Limb (tissue), 2 donors: ENCODE measurements around the gene ERBB4.

Source experiments
- DNase-seq, 2 donors: peaks; one replicate each; pipeline ENCODE4 v3.0.0-alpha.2; 2016; ENCODE audit errors: extremely low spot score in 2 of 2

The ERBB4 gene

GRCh38 chr2:212088353-212088752, 450.2 kb downstream of the ERBB4 start:
- DNase-seq, result no peak

- DNase-seq, result no peak
These were observed 455.1 kb downstream of the ERBB4 start for GRCh38 chr2:212083492-212083891.

GRCh38 chr2:212078103-212078502, 460.5 kb downstream of the ERBB4 start:
- no peak for DNase-seq

- DNase-seq, result no peak
These were observed 462.1 kb downstream of the ERBB4 start for GRCh38 chr2:212076456-212076855.

GRCh38 chr2:212073360-212073759, 465.2 kb downstream of the ERBB4 start:
- no peak for DNase-seq

- no peak for DNase-seq
These were observed 472.1 kb downstream of the ERBB4 start for GRCh38 chr2:212066546-212066945.

GRCh38 chr2:212064318-212064717, 474.3 kb downstream of the ERBB4 start:
- no peak for DNase-seq

GRCh38 chr2:212052412-212053159, 486.0 kb downstream of the ERBB4 start:
- DNase-seq, result no peak

GRCh38 chr2:212050871-212051270, 487.7 kb downstream of the ERBB4 start:
- no peak for DNase-seq

- DNase-seq, result no peak
These were observed 496.0 kb downstream of the ERBB4 start for GRCh38 chr2:212042562-212042961.

GRCh38 chr2:212037062-212037461, 501.5 kb downstream of the ERBB4 start:
- no peak for DNase-seq

- no peak for DNase-seq
These were observed 503.6 kb downstream of the ERBB4 start for GRCh38 chr2:212034841-212035585.

- no peak for DNase-seq
These were observed 504.7 kb downstream of the ERBB4 start for GRCh38 chr2:212033888-212034287.

GRCh38 chr2:212032536-212033219, 505.9 kb downstream of the ERBB4 start:
- no peak for DNase-seq

- no peak for DNase-seq
These were observed 506.6 kb downstream of the ERBB4 start for GRCh38 chr2:212032032-212032431.

- DNase-seq, result no peak
These were observed 507.9 kb downstream of the ERBB4 start for GRCh38 chr2:212030709-212031108.

- no peak for DNase-seq
These were observed 509.7 kb downstream of the ERBB4 start for GRCh38 chr2:212028798-212029394.

- DNase-seq, result no peak
These were observed 510.6 kb downstream of the ERBB4 start for GRCh38 chr2:212027681-212028628.

GRCh38 chr2:212024040-212024439, 514.6 kb downstream of the ERBB4 start:
- no peak for DNase-seq

GRCh38 chr2:212022966-212023365, 515.6 kb downstream of the ERBB4 start:
- no peak for DNase-seq

GRCh38 chr2:212021947-212022346, 516.7 kb downstream of the ERBB4 start:
- no peak for DNase-seq
